NK-92 (cell line): Measurements from ENCODE around the gene NINJ2.

Source experiments
- DNase-seq: peaks from one replicate; lab custom pipeline; 2025; ENCODE audit not compliant: unreplicated experiment; lab: John Stamatoyannopoulos, UW

NINJ2 gene

DNA sequence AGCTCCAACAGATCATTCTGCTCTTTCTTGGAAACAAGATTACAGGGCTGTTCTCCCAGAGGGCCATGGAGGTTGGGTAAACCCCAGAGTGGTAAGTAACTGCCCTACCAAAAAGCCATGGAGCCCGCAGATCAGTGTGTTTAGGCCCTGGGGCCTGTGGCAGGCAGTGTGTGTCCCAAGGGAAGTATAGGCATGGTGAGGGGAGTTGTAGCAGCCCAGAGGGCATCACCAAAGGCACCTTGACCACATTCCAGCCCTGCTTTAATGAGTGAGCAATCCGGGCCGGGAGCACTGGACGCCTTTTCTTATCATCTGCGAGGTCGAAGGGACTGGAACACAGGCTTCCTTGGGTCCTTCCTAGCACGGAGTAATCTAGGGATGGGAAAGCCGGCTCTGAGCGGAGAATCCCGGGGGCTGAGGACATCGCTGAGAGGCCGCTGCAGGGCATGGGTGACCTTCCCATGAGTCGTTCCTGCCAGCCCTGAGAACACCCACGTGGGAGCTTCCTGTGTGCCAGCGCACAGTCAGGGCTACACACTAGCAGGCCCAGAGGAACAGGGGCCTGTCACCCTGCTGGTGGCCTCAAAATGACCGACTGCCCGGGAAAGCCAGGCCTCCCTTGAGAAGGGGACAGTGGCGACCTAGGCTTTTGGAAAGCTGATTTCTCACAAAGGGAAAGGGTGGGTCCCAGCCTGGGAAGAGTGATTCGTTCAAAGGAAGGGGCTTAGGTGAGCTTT is 91.3 kb downstream of the NINJ2 start:
- DNase-seq: no peak

GRCh38 chr12:570921-571794 is 92.1 kb downstream of the NINJ2 start:
- DNase-seq: no peak

- DNase-seq: no peak
These were observed 92.8 kb downstream of the NINJ2 start for GRCh38 chr12:570435-570920.

GRCh38 chr12:569803-570434 is 93.3 kb downstream of the NINJ2 start:
- no peak for DNase-seq

DNA sequence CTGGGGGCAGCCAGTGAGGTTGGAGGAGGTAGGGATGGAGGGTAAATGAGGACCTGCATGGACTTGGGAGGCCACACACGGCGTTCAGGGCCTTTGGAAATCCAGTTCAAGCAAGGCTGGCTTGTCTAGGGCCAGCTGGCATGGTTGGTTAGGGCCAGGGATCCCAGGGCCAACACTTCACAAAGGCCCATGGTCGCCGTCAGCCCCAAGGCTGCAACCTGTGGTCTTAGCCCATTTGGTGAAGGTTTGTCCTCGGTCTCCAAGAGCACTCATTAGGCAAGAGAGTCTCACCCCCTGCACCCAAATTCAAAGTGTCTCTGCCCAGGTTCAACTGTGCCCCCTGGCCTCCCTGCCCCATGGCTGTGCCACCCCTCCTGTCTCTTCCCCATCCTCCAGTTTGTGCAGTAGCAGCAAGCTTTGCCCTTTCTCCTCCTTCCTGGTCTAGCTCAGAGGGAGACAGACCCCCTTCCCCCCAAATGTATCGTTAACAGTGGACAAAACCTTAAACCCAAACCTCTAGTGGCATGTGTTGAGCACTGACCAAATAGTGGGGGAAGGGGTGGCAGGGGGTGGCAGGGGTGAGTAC is 94.1 kb downstream of the NINJ2 start:
- no peak for DNase-seq

DNA sequence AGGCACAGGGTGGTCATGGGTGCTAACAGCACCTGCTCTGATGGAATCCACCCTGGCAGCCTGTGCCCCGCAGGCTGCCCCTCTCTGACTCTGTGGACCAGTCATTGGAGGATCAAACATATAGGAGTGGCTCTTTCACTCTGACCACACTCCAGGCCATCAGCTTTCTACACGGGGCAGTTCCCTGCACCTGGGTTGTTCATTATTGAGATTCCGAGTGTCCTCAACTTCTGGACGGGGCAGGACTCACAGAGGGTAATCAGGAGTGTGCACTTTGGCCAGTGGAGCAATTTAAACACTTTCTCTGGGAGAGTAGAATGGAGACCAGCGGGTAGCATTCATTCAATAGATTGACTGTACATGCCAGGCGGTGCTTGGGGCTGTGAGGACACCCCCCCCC is 94.8 kb downstream of the NINJ2 start:
- no peak for DNase-seq

DNA sequence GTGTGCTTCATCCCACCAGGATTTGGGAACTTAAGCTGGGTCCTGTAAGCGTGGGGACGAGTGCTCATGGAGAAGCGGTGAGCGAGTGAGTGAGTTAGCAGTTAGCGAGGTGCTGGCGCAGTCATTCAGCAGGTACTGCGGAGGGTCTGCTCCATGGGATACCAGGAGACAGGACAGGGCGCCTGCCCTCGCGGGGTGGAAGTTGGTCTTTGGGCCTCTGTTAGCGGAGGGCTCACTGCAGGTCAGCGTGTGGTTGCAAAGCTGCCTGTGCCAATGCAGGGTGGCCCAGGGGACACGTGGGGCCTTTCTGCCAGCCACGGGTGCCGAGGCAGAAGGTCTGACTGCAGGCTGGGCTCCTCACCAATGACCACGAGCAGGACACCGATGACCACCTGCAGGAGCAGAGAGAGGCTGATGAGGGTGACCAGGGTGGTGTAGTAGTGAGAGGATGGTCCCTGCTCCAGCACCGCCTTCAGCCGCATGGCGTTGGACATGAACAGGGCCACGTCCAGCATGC is 97.6 kb downstream of the NINJ2 start:
- DNase-seq: no peak

DNA sequence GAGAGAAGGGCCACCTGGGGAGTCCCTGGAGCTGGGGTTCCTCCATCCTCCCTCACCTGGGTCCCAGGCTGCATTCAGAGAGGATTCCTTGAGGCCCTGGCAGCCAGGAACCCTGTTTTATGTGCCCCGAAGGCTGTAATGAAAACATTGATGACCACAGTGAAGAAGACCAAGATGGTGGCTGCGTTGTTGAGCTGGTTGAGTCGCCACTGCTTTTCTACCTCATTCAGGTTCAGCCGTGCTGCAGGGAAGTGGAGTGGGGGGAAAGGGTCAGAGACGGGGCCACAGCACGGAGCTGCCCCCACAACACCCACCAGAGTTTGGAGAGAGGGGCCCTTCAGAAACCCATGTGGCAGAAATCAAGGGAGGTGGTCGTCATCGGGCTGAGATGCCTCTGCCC is 98.1 kb downstream of the NINJ2 start:
- no peak for DNase-seq

DNA sequence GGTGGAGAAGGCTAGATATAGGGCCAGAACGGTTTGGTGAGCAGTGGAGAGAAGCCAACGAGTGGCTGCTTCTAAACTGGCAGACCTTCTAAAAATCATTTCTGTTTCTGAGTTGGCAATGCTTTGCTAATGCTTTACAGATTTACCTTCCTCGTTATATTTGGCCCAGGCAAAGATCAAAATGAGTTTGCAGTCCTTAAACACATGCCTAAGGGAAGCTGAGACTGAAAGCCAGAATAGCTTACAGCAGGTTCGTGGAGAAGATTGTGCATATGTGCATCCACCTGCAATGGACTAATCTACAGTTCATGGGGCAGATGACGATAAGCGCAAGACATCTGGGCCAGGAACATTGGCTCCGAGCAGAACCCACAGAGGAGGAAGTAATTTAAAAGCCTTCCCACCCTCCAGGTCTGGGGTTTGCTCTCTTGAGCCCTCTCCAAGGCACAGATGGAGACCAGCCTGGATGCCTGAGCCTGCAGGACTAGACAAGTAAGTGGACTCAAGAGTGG is 99.4 kb downstream of the NINJ2 start:
- no peak for DNase-seq

DNA sequence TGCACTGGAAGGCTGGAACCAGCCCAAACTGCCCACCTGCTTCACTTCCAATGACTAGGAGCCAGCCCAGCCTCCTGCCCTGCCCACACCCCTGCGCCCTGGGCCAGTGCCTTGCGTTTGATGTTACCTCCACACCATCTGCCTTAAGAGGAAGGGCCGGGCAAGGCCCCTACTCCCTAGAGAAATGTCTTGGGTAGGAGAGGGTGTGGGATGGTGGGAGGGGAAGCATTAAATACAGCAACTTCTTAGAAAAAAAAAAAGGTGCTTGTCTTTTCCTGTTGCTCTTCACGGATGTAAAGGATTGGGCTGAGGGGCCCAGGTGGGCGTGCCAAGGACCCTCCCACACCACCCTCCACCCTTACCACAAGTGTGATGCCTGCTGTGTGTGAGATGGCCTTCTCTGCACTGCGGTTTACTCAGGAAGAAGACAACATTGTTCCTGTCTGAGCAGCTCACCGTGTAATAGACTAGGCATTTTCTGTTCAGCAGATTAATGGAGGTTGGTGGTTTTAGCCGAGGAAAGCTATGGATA is 99.9 kb downstream of the NINJ2 start:
- DNase-seq: no peak

DNA sequence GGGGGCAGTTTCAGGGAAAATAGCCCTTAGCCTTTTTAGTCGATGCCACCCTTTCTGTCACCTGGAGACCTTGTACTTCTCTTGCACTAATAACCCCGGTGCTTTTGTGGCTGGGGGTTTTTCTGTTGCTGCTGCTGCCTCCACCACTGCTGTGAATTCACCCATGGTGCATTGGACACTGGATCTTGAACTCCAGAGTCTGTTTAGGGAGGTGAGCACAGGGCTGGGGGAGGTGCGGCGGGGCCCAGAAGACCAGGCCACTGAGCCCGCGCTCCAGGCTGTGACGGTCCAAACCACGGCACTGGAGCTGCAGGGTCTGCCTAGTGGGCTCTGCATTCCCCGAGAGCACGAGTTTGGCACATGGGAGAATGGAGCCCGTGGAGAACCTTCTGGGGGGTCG is 100.6 kb downstream of the NINJ2 start:
- no peak for DNase-seq

- DNase-seq: no peak
These were observed 101.2 kb downstream of the NINJ2 start for GRCh38 chr12:561908-562593.

GRCh38 chr12:561391-561705 is 101.9 kb downstream of the NINJ2 start:
- no peak for DNase-seq

DNA sequence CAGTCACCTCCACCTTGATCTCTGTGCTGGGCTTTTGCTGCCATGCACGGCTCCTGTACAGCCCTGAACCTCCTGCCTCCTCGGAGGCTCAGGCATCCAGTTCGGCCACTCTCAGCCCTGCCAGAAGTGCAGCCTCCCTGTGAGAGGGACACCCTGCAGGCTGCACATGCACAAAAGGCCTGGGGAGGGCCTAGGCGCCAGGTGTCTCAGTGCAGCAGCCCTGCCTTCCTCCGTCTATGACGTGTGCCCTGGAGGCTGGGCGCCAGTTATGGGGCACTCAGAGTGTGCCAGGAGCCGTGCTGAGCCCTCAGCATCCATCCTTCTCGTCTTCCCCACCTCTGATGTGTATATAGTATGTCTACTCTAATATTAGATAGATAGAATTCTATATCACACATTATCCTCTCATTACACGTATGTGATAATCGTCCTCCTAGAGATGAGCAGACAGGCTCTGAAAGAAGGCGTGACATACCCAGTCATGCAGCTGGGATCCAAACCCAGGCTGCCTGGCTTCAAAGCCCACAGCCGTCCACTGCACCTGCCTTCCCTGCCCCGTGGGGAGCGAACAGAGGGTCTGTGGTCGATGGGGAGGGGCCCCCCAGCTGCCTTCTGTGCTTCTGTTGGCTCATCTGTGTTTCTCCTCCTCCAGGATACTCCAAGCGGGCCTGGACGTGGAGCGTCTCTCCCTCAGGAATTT is 102.4 kb downstream of the NINJ2 start:
- no peak for DNase-seq

DNA sequence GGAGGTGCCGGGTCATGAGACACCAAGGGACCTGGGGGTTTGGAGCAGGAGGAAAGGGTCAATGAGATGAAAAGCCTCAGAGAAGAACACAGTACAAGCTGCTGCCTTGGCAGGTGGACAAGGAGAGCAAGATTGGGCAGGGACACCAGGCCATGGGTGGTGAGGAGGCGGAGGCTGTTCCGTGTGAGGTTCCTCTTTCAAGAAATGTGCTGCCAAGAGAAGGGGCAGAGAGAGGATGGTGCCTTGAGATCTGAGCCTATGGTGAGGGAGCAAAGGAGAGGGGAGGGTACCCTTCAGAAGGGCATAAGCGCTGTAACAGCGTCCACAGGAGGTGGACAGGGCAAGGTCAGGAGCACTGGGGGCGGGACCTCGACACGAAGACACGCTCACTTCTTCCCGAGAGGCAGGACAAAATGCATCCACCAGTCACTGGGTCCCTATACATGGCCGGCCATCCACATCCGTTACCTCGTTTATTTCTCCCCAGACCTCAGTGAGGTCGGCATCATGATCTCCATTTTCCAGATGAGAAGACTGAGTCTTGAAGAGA is 103.3 kb downstream of the NINJ2 start:
- no peak for DNase-seq

- DNase-seq: no peak
These were observed 103.9 kb downstream of the NINJ2 start for GRCh38 chr12:559208-559905.

DNA sequence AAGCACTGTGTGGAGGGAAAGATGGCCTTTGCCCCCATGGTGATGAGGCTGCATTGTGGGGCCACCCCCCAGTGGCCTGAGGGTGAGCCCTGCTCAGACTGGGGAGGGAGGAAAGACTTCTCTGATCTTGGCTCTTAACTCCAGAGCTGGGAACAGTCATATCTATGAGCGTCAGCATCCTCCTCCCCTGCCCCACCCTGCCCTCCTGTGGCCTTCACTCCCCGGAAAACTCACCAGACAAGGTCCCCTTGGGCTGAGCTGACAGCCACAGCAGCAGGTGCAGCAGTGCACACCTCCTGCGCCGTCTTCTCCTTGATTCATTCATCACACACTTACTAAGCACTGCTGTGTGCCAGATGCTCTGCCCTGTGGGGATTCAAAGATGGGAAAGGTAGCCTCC is 104.7 kb downstream of the NINJ2 start:
- DNase-seq: no peak

GRCh38 chr12:556498-556897 is 106.7 kb downstream of the NINJ2 start:
- no peak for DNase-seq

- no peak for DNase-seq
These were observed 109.3 kb downstream of the NINJ2 start for GRCh38 chr12:554001-554285.
